Keratinocyte (primary cell): ENCODE results near the gene LRRC19. TPM values are rescaled to one million over a fixed set of nuclear protein-coding genes. Genes with fewer than 3 reads are reported as not detected.

Experiments used
- DNase-seq: peaks from one replicate; pipeline ENCODE4 v3.0.0-alpha.2; 2011; ENCODE audit warnings: low read depth, missing footprints, low spot score
- FAIRE-seq: peaks from 2 replicates; lab custom pipeline; 2011; peaks lifted over from hg19 to GRCh38; lab: Jason Lieb, UNC
- H2AFZ ChIP-seq: 2 replicates; pipeline ENCODE4 v1.6.0; 2012; ENCODE audit warnings: low read length, control low read depth, inconsistent platforms; ENCODE audit not compliant: control insufficient read depth
- H3K27ac ChIP-seq: 2 replicates; pipeline ENCODE4 v1.5.1; 2011; ENCODE audit warnings: low read length; ENCODE audit not compliant: control insufficient read depth, insufficient read depth
- H3K27me3 ChIP-seq: 3 replicates; pipeline ENCODE4 v1.6.0; 2011; ENCODE audit warnings: low read length; ENCODE audit not compliant: control insufficient read depth, insufficient read depth; ENCODE audit errors: extremely low read depth
- H3K36me3 ChIP-seq, 2 experiments: 2 replicates in 1 of 2; 3 replicates in 1 of 2; pipeline ENCODE4 v1.5.1; 2011; ENCODE audit warnings: low read length in 2 of 2, mild to moderate bottlenecking in 1 of 2; ENCODE audit not compliant: control insufficient read depth in 2 of 2, insufficient read depth in 2 of 2; ENCODE audit errors: extremely low read depth in 1 of 2
- H3K4me1 ChIP-seq: 3 replicates; pipeline ENCODE4 v1.5.1; 2011; ENCODE audit warnings: low read length; ENCODE audit not compliant: control insufficient read depth, insufficient read depth; ENCODE audit errors: extremely low read depth
- H3K4me2 ChIP-seq: 3 replicates; pipeline ENCODE4 v1.6.0; 2011; ENCODE audit warnings: low read depth, low read length; ENCODE audit not compliant: control insufficient read depth, insufficient read depth; ENCODE audit errors: extremely low read depth
- H3K4me3 ChIP-seq, 3 experiments: fragments of 200-600 bp in 1 of 3; sonication (generic) in 1 of 3; 2 replicates in 2 of 3; 3 replicates in 1 of 3; pipeline ENCODE4 v1.5.1; 2011 to 2016; ENCODE audit warnings: low read length in 3 of 3, mild to moderate bottlenecking in 3 of 3, control low read depth in 2 of 3, inconsistent platforms in 1 of 3, low read depth in 1 of 3, mixed read lengths in 1 of 3, mixed run types in 1 of 3, moderate library complexity in 1 of 3; ENCODE audit not compliant: control insufficient read depth in 2 of 3, insufficient read depth in 2 of 3; ENCODE audit errors: extremely low read depth in 1 of 3
- H3K79me2 ChIP-seq: 2 replicates; pipeline ENCODE4 v1.6.0; 2012; ENCODE audit warnings: low read length; ENCODE audit not compliant: control insufficient read depth, insufficient read depth
- H3K9ac ChIP-seq: 3 replicates; pipeline ENCODE4 v1.6.0; 2011; ENCODE audit warnings: low read length; ENCODE audit not compliant: control insufficient read depth, insufficient read depth; ENCODE audit errors: extremely low read depth
- H3K9me1 ChIP-seq: 3 replicates; pipeline ENCODE4 v1.6.0; 2011; ENCODE audit warnings: low read length; ENCODE audit not compliant: control insufficient read depth, insufficient read depth; ENCODE audit errors: extremely low read depth
- H3K9me3 ChIP-seq: 2 replicates; pipeline ENCODE4 v1.5.1; 2012; ENCODE audit warnings: low read depth, low read length; ENCODE audit not compliant: control insufficient read depth
- H4K20me1 ChIP-seq: 3 replicates; pipeline ENCODE4 v1.6.0; 2011; ENCODE audit warnings: low read length; ENCODE audit not compliant: control insufficient read depth, insufficient read depth; ENCODE audit errors: extremely low read depth
- EZH2 ChIP-seq: IDR thresholded peaks from one replicate; pipeline ENCODE4 v1.6.1; 2012; ENCODE audit warnings: inconsistent platforms, mild to moderate bottlenecking, low read length, moderate library complexity
- dilution Hi-C: fragments of 300-500 bp; cut with MboI; formaldehyde crosslinking; loops from one replicate; pipeline ENCODE4 v1.7.0; 2020; ENCODE audit warnings: low sequenced_read_pairs; ENCODE audit not compliant: extremely low pct_ligation_motif_present
- polyA plus RNA-seq, 5 experiments: library from polyadenylated mRNA; depleted of rRNA in 3 of 5; stranded (reverse) in 3 of 5; stranded (forward) in 1 of 5; unstranded in 1 of 5; fragments of >200 nt; gene quantifications; 1 replicate in 1 of 5; 2 replicates in 3 of 5; 3 replicates in 1 of 5; pipeline versions ENCODE4 v1.2.1 to v1.2.3, GENCODE V29; 2011 to 2012; ENCODE audit warnings: missing spikeins in 2 of 5, low read depth in 1 of 5, low replicate concordance in 1 of 5
- TF ChIP-seq, protein P1 (sequence below), 3 experiments: IDR thresholded peaks in 1 of 3; conservative IDR thresholded peaks in 1 of 3; optimal IDR thresholded peaks in 1 of 3; 2 replicates in 2 of 3; 3 replicates in 1 of 3; pipeline versions ENCODE3 to v1.5.1; 2011; ENCODE audit warnings: low read length in 3 of 3, mild to moderate bottlenecking in 3 of 3, moderate library complexity in 2 of 3, control low read depth in 1 of 3, inconsistent platforms in 1 of 3; ENCODE audit not compliant: insufficient read depth in 2 of 3; ENCODE audit errors: extremely low read depth in 1 of 3

The LRRC19 gene
- polyA plus RNA-seq, 1 donor (not counting 4 experiments of a cell fraction or from before 2014, with no cell fraction given): not detected

DNA sequence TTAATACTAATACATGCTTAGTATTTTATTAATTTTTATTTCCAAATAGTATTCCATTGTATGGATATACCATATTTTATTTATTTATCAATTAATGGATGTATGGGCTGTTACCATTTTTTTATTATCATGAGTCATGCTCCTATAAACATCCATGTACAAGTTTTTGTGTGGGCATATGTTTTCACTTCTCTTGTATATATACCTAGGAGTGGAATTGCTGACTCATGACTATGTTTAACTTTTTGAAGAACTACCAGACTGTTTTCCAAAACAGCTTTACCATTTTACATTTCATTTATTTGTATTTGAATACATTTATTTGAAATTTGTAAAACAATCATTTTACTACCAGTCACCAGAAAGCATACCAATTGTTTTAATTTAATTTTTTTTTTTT is 14.1 kb upstream of the LRRC19 start:
- Histone ChIP-seq H3K4me1 (no peaks in the 10 kb centered on the region), H4K20me1 (no peaks in the 10 kb centered on the region), H3K4me2 (no peak overlapping the region), H3K4me3 (no peak overlapping the region), H3K9me3 (no peaks in the 10 kb centered on the region), H3K9me1 (no peaks in the 10 kb centered on the region), H3K27me3 (no peaks in the 10 kb centered on the region), H3K27ac (no peak overlapping the region), H3K36me3 (peaks cover 0 to 5% of the 10 kb centered on the region in 2 experiments), H3K79me2 (no peaks in the 10 kb centered on the region), H3K9ac (no peak overlapping the region), H2AFZ (no peak overlapping the region)
- DNase-seq (no peak), FAIRE-seq (no peak)
- dilution Hi-C loops: no loop called here
- TF ChIP-seq, protein P1, sequence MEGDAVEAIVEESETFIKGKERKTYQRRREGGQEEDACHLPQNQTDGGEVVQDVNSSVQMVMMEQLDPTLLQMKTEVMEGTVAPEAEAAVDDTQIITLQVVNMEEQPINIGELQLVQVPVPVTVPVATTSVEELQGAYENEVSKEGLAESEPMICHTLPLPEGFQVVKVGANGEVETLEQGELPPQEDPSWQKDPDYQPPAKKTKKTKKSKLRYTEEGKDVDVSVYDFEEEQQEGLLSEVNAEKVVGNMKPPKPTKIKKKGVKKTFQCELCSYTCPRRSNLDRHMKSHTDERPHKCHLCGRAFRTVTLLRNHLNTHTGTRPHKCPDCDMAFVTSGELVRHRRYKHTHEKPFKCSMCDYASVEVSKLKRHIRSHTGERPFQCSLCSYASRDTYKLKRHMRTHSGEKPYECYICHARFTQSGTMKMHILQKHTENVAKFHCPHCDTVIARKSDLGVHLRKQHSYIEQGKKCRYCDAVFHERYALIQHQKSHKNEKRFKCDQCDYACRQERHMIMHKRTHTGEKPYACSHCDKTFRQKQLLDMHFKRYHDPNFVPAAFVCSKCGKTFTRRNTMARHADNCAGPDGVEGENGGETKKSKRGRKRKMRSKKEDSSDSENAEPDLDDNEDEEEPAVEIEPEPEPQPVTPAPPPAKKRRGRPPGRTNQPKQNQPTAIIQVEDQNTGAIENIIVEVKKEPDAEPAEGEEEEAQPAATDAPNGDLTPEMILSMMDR (optimal IDR thresholded peaks at IDR 0.05 in 1 of 3, IDR thresholded peaks at IDR 0.05 in 1 of 3, conservative IDR thresholded peaks at IDR 0.05 in 1 of 3; ENCODE audit: extremely low read depth in 1 of 3, insufficient read depth in 2 of 3, low read length in 3 of 3): no peak
- no peak for TF ChIP-seq EZH2

DNA sequence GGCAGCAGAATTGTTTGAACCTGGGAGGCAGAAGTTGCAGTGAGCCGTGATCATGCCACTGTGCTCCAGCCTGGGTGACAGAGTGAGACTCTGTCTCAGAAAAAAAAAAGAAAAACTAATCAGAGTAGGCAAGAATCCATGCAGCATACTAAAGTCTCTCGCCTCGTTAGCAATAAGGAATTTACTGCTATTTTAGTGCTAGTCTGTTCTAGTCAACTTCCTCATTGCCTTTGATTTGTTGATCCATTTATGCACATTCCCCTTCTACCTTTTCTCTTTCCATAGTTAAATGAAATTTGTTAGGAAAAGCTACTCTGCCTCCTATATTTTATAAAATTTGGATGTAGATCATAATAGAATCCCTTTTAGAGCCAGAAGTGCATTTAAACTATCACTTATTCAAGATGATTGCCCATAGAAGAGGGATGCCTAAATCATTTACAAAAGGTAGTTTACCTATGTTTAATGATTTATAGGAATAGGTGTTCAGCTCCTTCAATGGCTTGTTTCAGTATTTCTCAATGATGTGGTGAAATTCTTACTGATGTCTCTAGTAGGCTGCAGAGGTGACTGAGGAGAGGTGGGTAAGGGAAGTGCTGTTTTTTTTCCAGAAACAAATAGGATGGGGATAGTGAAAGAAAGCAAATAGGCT is 1.9 kb downstream of the LRRC19 start:
- Histone ChIP-seq H3K9me1 (no peaks in the 10 kb centered on the region), H3K4me3 (no peak overlapping the region), H3K27me3 (no peaks in the 10 kb centered on the region), H3K9me3 (no peaks in the 10 kb centered on the region), H3K4me2 (no peak overlapping the region), H3K9ac (no peak overlapping the region), H3K4me1 (no peaks in the 10 kb centered on the region), H3K36me3 (no peaks in the 10 kb centered on the region), H3K27ac (no peak overlapping the region), H3K79me2 (no peaks in the 10 kb centered on the region), H4K20me1 (no peaks in the 10 kb centered on the region), H2AFZ (no peak overlapping the region)
- dilution Hi-C loops: no loop called here
- no peak for TF ChIP-seq EZH2
- TF ChIP-seq, protein P1 (optimal IDR thresholded peaks at IDR 0.05 in 1 of 3, IDR thresholded peaks at IDR 0.05 in 1 of 3, conservative IDR thresholded peaks at IDR 0.05 in 1 of 3; ENCODE audit: extremely low read depth in 1 of 3, insufficient read depth in 2 of 3, low read length in 3 of 3): no peak
- FAIRE-seq (no peak), DNase-seq (no peak)
